Tibial nerve (tissue), 4 donors: ENCODE measurements around the gene TGFB2. TPM values are rescaled to one million over a fixed set of nuclear protein-coding genes. Genes with fewer than 3 reads are reported as not detected.

Source experiments
- DNase-seq, 2 donors: peaks; one replicate each; pipeline ENCODE4 v3.0.0-alpha.2; 2019; ENCODE audit warnings: low spot score in 2 of 2
- H3K27ac ChIP-seq, 4 donors: fragments of 200-600 bp; sonication (generic) in 3 of 4; one replicate each; pipeline ENCODE4 v1.5.1; 2017 to 2019; ENCODE audit warnings: mild to moderate bottlenecking in 1 of 4
- H3K27me3 ChIP-seq, 2 donors: fragments of 200-600 bp; sonication (generic) in 1 of 2; one replicate each; pipeline versions ENCODE4 v1.5.1 to v1.6.0; 2017 to 2019
- H3K36me3 ChIP-seq, 3 donors: fragments of 200-600 bp; sonication (generic); one replicate each; pipeline ENCODE4 v1.5.1; 2018 to 2019
- H3K4me1 ChIP-seq, 4 donors: fragments of 200-600 bp; sonication (generic) in 3 of 4; one replicate each; pipeline ENCODE4 v1.5.1; 2017 to 2019
- H3K4me3 ChIP-seq, 4 donors: fragments of 200-600 bp; sonication (generic) in 3 of 4; one replicate each; pipeline ENCODE4 v1.5.1; 2017 to 2019; ENCODE audit warnings: mild to moderate bottlenecking in 1 of 4, moderate library complexity in 1 of 4
- H3K9me3 ChIP-seq, 4 donors: fragments of 200-600 bp; sonication (generic) in 3 of 4; one replicate each; pipeline ENCODE4 v1.5.1; 2017 to 2019
- CTCF ChIP-seq, 5 experiments: fragments of 200-600 bp in 3 of 5; fragments of 450-650 bp in 2 of 5; sonication (generic) in 3 of 5; IDR thresholded peaks; one replicate each; pipeline ENCODE4 v1.5.1; 2016 to 2019; ENCODE audit warnings: antibody characterized with exemption in 5 of 5, mild to moderate bottlenecking in 3 of 5, moderate library complexity in 2 of 5
- EP300 ChIP-seq, 2 donors: sonication (generic); formaldehyde crosslinking; IDR thresholded peaks; one replicate each; pipeline ENCODE4 v1.6.1; 2017; ENCODE audit warnings: antibody characterized with exemption in 2 of 2, mild to moderate bottlenecking in 1 of 2
- POLR2A ChIP-seq, 2 donors: fragments of 450-650 bp; IDR thresholded peaks; one replicate each; pipeline ENCODE4 v1.6.1; 2017; ENCODE audit warnings: antibody characterized with exemption in 2 of 2, mild to moderate bottlenecking in 2 of 2, moderate library complexity in 2 of 2
- WGBS, 2 donors: methylation state at CpG; one replicate each; pipeline ENCODE4 v1.1.5; 2018; 5-methylcytosine and 5-hydroxymethylcytosine counted together
- total RNA-seq, 4 donors: library from RNA; depleted of rRNA; stranded (reverse); fragments of >200 nt; gene quantifications; one replicate each; pipeline ENCODE4 v1.1.0, GENCODE V29; 2016

TGFB2 gene
- total RNA-seq, 4 donors from 2014 or later, result 7.3 to 13.5 (median 8.3) TPM

- no peak overlapping the region for H3K4me3 ChIP-seq
- no peaks in the 10 kb centered on the region for H3K27me3 ChIP-seq
- DNase-seq, result no peak
- peaks cover 0 to 22% (median 9%) of the 10 kb centered on the region in 4 donors for H3K4me1 ChIP-seq
- 56 to 72% methylated on average over 3 of the region's 3 CpGs for WGBS, 2 donors
- no peaks in the 10 kb centered on the region for H3K36me3 ChIP-seq
- H3K27ac ChIP-seq, result no peak overlapping the region
- H3K9me3 ChIP-seq, result no peaks in the 10 kb centered on the region
- TF ChIP-seq POLR2A (IDR thresholded peaks at IDR 0.05) (no peak), CTCF (IDR thresholded peaks at IDR 0.05) (no peak)
Observed at GRCh38 chr1:218476385-218476784, 131.2 kb downstream of the TGFB2 start.

GRCh38 chr1:218478336-218478735 lies 133.2 kb downstream of the TGFB2 start:
- Histone ChIP-seq H3K4me3 (no peak overlapping the region), H3K27me3 (no peaks in the 10 kb centered on the region), H3K4me1 (peaks cover 0 to 33% (median 9%) of the 10 kb centered on the region in 4 donors), H3K27ac (no peak overlapping the region), H3K9me3 (no peaks in the 10 kb centered on the region), H3K36me3 (no peaks in the 10 kb centered on the region)
- TF ChIP-seq EP300 (IDR thresholded peaks at IDR 0.05), result no peak
- no peak for TF ChIP-seq CTCF (IDR thresholded peaks at IDR 0.05)
- TF ChIP-seq POLR2A (IDR thresholded peaks at IDR 0.05), result no peak
- no peak for DNase-seq
- WGBS, 2 donors, result 89 to 94% methylated on average over 4 of the region's 4 CpGs

GRCh38 chr1:218479436-218480115 lies 134.4 kb downstream of the TGFB2 start:
- no peaks in the 10 kb centered on the region for H3K9me3 ChIP-seq
- peaks cover 0 to 33% (median 9%) of the 10 kb centered on the region in 4 donors for H3K4me1 ChIP-seq
- DNase-seq, result no peak
- no peaks in the 10 kb centered on the region for H3K27me3 ChIP-seq
- no peaks in the 10 kb centered on the region for H3K36me3 ChIP-seq
- WGBS, 2 donors, result 24% methylated on average over 1 of the region's 1 CpG
- TF ChIP-seq EP300 (IDR thresholded peaks at IDR 0.05) (no peak), POLR2A (IDR thresholded peaks at IDR 0.05) (no peak), CTCF (IDR thresholded peaks at IDR 0.05) (no peak)
- peak overlapping the region in 2 of 4 donors; percentile 46 to 75 for H3K27ac ChIP-seq
- no peak overlapping the region for H3K4me3 ChIP-seq

- Histone ChIP-seq H3K27ac (peak overlapping the region in 2 of 4 donors; percentile 46 to 75), H3K27me3 (no peaks in the 10 kb centered on the region), H3K9me3 (no peaks in the 10 kb centered on the region), H3K4me1 (peaks cover 0 to 33% (median 9%) of the 10 kb centered on the region in 4 donors), H3K36me3 (no peaks in the 10 kb centered on the region), H3K4me3 (no peak overlapping the region)
- TF ChIP-seq POLR2A (IDR thresholded peaks at IDR 0.05) (no peak), EP300 (IDR thresholded peaks at IDR 0.05) (no peak), CTCF (IDR thresholded peaks at IDR 0.05) (no peak)
- DNase-seq, result no peak
- 42 to 51% methylated on average over 3 of the region's 3 CpGs for WGBS, 2 donors
Observed at GRCh38 chr1:218480137-218480536, 135.0 kb downstream of the TGFB2 start.

GRCh38 chr1:218480588-218481099 lies 135.5 kb downstream of the TGFB2 start:
- WGBS, 2 donors, result 31 to 55% methylated on average over 1 of the region's 1 CpG

More at GRCh38 chr1:218480588-218481099, 135.5 kb downstream of the TGFB2 start:
- no peak for DNase-seq
- Histone ChIP-seq H3K4me3 (no peak overlapping the region), H3K9me3 (no peaks in the 10 kb centered on the region), H3K4me1 (peaks cover 0 to 33% (median 9%) of the 10 kb centered on the region in 4 donors), H3K27me3 (no peaks in the 10 kb centered on the region), H3K27ac (peak overlapping the region in 2 of 4 donors; percentile 46 to 75), H3K36me3 (no peaks in the 10 kb centered on the region)
- TF ChIP-seq EP300 (IDR thresholded peaks at IDR 0.05) (no peak), POLR2A (IDR thresholded peaks at IDR 0.05) (no peak), CTCF (IDR thresholded peaks at IDR 0.05) (no peak)
